Stimulated activated naive CD8-positive, alpha-beta T cell treated with anti-CD3 and anti-CD28 coated beads, Interleukin-15, amount 100 ng/mL, for 72 hours (primary cell): Measurements from ENCODE around the gene LDLRAD4.
A peak's percentile ranks its signal among the peaks of the same experiment; 100 is the strongest.

Source experiments
- ATAC-seq: fragments of 150-1000 bp; cut with Tn5 transposase; 2 replicates; pipeline ENCODE4 v1.10.0; 2021; ENCODE audit warnings: mild to moderate bottlenecking, moderate library complexity
- DNase-seq, 2 donors: peaks; one replicate each; pipeline ENCODE4 v3.0.0; 2021 to 2022
- H3K27ac Mint-ChIP-seq, 2 donors: one replicate each; pipeline ENCODE4 v1.8.0; 2022; ENCODE audit warnings: mild to moderate bottlenecking in 2 of 2, mixed read lengths in 2 of 2, moderate library complexity in 2 of 2
- H3K27me3 Mint-ChIP-seq: one replicate; pipeline ENCODE4 v1.8.0; 2022; ENCODE audit warnings: mixed read lengths
- H3K4me1 Mint-ChIP-seq: one replicate; pipeline ENCODE4 v1.8.0; 2022; ENCODE audit warnings: mild to moderate bottlenecking, mixed read lengths
- H3K4me3 Mint-ChIP-seq, 2 donors: one replicate each; pipeline ENCODE4 v1.8.0; 2022; ENCODE audit warnings: mild to moderate bottlenecking in 2 of 2, mixed read lengths in 2 of 2, moderate library complexity in 1 of 2
- H3K9me3 Mint-ChIP-seq, 2 donors: one replicate each; pipeline ENCODE4 v1.8.0; 2022; ENCODE audit warnings: mixed read lengths in 2 of 2

The LDLRAD4 gene

DNA sequence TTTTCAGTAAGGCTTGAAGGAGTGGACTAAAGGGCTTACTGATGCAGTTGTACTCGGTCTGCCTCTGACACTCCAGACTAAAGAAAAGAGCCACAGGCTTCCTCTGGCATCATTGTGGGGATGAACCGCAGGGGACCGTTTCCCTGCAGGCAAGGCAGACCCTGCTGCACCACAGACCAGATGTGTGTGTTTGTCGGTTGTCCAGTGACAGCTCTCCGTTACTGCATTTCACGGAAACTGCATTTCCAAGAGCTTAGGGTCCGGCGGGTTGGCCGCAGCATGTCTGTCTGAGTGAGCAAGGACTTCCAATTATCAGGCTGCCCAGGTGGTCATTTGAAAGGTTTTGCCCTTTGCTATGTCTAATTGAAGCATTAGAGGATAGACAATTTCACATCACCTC lies 409.7 kb downstream of the LDLRAD4 start:
- Mint-ChIP-seq H3K27me3 (no peaks in the 10 kb centered on the region), H3K27ac (no peak overlapping the region), H3K4me3 (no peak overlapping the region), H3K9me3 (no peaks in the 10 kb centered on the region), H3K4me1 (peaks cover 51% of the 10 kb centered on the region)
- ATAC-seq (no peak), DNase-seq (no peak)

DNA sequence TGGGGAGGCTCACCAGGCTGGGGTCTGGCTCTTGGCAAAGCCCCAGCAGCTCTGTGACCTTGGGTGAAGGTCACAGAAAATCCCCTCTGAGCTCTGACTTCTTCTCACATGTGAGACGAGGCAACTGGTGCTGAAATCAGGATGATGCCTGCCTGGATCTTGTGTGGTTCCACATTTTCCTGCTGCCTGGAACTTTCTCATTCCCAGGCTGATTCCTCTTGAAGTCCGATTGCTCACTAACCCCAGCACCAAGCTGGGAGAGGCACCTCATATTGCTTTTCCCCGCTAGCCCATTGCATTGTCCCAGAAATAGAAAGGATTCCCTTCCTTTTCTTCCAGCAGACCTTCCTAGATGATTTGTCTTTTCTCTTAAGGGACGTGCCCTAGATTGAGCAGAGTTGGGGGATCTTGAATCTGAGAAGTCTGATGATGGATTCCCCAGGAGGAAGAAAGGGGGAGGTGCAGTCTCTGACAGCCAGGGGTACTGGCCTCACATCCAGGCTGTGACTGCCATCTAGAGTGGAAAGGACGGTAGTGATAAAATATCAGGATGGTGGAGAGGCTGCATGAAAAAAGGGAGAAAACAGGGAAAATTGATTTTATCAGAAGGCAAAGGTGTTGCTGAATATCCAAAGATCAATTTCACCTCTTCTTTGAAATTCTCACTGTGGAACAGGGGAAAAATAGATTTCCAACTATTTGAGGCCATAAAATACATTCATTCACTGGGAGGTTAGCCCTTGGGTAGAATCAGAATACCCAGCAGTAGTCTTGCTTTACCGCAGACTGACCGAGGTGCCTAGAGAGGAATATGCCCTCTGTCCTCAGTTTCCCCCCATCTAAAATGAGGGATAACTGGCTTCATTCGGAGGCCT lies 411.5 kb downstream of the LDLRAD4 start:
- H3K9me3 Mint-ChIP-seq: no peaks in the 10 kb centered on the region
- peaks cover 46% of the 10 kb centered on the region for H3K4me1 Mint-ChIP-seq

DNA sequence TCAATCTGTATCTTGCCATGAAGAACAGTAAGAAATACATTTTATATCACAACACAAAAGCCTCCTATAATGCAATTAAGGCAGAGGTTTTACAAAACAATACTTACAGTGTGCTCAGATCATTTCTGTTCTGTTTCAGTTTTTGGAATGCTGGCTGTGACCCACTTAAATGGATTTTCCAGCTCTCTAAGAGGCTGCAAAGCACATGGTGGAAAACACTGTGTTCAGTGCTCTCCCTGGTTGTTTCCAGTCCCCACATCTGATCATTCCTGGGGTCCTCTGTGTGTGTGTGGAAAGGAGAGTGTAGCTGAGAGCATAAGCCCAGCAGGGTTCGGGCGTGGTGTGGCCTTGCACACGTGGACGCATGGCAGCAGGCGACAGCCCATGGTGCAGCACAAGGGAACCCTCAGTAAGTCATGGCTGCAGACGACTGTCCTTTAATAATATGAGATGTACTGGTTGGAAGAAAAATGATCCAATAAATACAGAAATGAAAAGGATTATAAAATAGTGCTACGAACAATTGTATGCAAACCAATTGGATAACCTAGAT lies 412.2 kb downstream of the LDLRAD4 start:
- Mint-ChIP-seq H3K4me3 (no peak overlapping the region), H3K27ac (no peak overlapping the region), H3K27me3 (no peaks in the 10 kb centered on the region), H3K9me3 (no peaks in the 10 kb centered on the region), H3K4me1 (peaks cover 42% of the 10 kb centered on the region)
- ATAC-seq (no peak), DNase-seq (no peak)

More for the DNA sequence above, 411.5 kb downstream of the LDLRAD4 start:
- no peak overlapping the region for H3K4me3 Mint-ChIP-seq
- no peak overlapping the region for H3K27ac Mint-ChIP-seq
- ATAC-seq (peak; percentile 92), DNase-seq (peak; percentile 48 to 62)
- H3K27me3 Mint-ChIP-seq: no peaks in the 10 kb centered on the region

DNA sequence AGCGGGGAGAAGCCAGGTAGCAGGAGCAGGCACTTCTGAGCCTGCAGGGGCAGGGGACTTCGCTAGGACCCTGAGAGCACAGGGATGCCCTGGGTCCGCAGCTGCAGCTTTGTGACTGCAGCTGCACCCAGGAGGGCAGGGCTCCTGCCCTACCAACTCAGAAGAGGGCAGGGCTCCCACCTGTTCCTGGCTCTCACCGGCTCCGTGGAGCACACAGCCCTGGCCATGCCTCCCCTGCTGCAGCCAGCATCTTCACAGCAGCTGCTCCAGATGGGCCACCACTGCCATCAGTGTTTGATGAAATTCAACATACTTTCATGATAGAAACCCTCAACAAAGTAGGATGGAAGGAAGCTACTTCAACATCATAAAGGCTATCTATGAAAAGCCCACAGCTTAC lies 415.1 kb downstream of the LDLRAD4 start:
- no peak overlapping the region for H3K4me3 Mint-ChIP-seq
- H3K4me1 Mint-ChIP-seq: peaks cover 14% of the 10 kb centered on the region
- no peak for DNase-seq
- H3K27ac Mint-ChIP-seq: no peak overlapping the region
- H3K27me3 Mint-ChIP-seq: no peaks in the 10 kb centered on the region
- ATAC-seq: no peak
- no peaks in the 10 kb centered on the region for H3K9me3 Mint-ChIP-seq

DNA sequence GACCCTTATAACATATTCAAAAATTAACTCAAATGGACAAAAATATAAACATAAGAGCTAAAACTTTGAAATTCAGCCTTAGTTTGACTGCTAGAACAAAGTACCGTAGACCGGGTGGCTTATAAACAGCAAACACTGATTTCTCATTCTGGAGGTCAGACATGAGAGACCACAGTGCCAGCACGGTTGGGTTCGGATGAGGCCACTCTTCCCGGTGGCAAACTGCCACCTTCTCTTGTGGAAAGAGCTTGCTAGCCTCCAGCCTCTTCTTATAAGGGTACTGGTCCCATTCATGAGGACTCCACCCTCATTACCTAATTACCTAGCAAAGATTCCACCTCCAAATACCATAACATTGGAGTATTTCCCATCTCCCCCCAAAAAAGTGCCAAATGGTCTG lies 416.5 kb downstream of the LDLRAD4 start:
- DNase-seq (no peak), ATAC-seq (no peak)
- Mint-ChIP-seq H3K27ac (no peak overlapping the region), H3K9me3 (no peaks in the 10 kb centered on the region), H3K4me3 (no peak overlapping the region), H3K27me3 (no peaks in the 10 kb centered on the region), H3K4me1 (peaks cover 3% of the 10 kb centered on the region)

DNA sequence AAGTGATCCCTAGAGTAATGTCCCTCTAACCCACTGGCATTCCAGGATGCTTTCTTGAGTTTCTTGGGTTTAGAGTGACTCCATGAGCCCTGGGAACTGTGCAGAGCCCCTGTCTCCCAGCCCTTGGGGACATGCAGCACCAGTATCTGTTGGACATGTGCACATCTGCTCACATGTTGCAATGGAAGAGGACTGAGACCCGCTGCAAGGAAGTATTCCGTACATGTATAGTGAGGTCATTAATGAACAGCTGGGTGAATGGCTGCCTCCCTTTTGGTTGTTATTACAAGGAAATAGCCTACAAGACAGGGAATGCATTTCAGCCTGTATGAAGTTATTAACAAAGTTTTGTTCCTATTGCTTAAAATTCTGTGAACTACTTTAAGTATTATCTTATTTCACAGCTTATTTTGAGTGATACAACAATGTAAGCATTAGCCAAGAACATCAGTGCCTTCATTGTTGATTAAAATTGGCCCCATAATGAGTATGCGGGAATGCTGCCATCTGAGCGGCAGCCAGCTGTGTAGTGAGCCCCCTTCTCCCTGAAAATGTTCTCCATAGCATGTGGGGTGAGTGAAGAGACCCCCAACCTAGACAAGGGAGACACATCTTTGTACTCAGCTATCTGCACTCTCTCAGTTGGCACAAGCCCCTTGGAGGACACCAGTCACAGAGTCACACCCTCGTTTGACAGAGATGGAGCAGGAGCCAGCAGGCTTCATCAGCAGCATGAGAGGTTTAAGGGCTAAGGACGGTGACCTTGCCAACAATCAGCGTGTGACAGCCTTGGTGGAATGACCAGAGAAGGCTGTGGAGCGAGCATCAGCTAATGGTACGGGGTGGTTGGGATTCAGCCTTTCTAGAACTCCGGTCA lies 420.4 kb downstream of the LDLRAD4 start:
- Mint-ChIP-seq H3K27ac (no peak overlapping the region), H3K9me3 (no peaks in the 10 kb centered on the region), H3K4me3 (no peak overlapping the region), H3K27me3 (no peaks in the 10 kb centered on the region), H3K4me1 (no peaks in the 10 kb centered on the region)
- no peak for ATAC-seq
- DNase-seq: no peak

DNA sequence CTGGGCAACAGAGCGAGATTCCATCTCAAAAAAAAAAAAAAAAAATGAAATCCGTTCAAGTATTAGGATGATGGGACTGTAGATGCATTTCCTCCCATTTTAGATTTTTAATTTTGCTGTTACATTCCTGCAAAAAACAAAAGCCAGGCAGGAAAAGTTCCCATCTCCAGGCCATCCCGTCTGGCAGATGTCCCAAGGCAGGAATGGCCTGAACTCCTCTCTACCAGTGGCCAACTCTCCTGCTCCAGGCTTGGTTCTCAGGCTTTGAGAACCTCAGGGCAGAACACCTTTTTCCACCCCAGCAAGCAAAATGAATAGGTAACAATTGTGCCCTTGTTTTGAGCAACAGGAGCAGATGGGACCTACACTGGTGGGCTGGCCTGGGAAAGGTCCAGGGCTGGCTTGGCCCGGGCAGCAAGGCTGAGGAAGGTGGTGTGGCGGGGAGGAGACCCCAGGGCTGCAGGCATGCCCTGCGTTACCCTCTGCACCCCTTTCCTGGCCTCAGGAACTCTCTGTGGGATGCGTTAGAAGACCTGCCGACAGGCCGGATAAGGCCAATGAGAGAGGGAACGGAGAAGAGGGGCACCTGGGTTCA lies 421.8 kb downstream of the LDLRAD4 start:
- Mint-ChIP-seq H3K27me3 (no peaks in the 10 kb centered on the region), H3K27ac (no peak overlapping the region), H3K4me3 (no peak overlapping the region), H3K9me3 (no peaks in the 10 kb centered on the region), H3K4me1 (no peaks in the 10 kb centered on the region)
- ATAC-seq (no peak), DNase-seq (no peak)

DNA sequence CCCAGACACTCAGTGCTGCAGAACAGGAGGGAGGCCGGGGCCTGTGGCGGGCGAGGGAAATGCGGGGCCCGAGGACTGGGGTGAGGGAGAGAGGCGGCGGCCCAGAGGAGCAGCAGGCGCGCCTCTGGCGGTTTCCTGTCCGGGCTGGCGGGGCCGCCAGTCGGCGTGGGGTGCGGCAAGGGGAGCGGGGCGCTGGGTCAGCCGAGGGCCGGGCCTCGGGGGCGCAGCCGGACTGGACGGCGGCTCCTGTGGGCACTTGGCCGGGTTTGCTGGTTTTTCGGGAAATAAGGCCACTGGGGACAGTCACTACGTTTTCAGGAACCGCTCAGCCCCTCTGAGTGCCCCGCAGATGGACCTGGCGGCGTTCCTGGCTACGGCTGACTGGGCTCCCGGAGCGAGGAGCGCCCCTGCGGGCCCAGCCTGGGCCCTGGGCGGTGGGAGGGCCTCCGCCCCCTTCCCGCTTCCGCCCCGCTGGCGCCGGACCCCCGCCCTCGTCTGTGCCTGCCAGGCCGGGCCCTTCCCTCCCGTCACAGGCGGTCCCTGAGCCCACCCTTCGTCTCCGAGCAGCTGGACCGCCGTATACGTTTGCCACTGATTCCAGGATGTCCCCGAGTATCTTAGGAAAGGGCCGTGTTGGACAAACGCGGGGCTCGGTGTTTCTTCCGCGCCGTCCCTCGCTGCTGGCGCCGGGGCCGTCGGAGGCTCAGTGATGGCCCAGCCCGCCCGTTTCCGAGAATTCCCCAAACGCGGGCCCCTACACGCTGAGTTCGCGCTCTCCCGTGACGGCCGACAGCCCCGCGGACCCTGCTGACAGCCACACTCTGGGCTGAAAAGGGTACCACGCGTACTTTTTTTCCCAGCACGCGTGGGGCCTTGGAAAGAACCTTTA lies 423.2 kb downstream of the LDLRAD4 start:
- peak; percentile 28 for ATAC-seq

DNA sequence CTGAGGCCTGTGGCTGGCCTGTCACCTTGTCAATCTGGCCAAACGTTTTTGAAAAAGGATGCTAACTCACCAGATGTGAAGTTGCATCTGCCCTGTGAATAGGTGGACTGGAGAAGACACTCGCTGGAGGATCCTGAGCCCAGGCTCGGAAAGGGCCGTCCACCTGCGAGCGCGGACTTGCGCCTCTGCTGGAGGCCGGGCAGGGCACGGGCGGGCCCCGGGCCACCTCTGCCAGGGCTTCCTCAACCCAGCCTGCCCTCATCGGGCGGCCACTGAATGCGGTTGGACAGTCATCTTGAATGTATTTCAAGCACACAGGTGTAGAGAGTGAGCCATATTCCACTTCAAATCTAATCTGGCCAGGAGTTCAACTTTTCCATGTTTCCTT lies 423.9 kb downstream of the LDLRAD4 start:
- H3K9me3 Mint-ChIP-seq: no peaks in the 10 kb centered on the region
- H3K4me3 Mint-ChIP-seq: no peak overlapping the region
- ATAC-seq: no peak
- H3K27ac Mint-ChIP-seq: no peak overlapping the region
- H3K27me3 Mint-ChIP-seq: no peaks in the 10 kb centered on the region
- no peak for DNase-seq
- H3K4me1 Mint-ChIP-seq: no peaks in the 10 kb centered on the region

More for the DNA sequence above, 423.2 kb downstream of the LDLRAD4 start:
- Mint-ChIP-seq H3K4me3 (no peak overlapping the region), H3K27me3 (no peaks in the 10 kb centered on the region), H3K27ac (no peak overlapping the region), H3K4me1 (no peaks in the 10 kb centered on the region), H3K9me3 (no peaks in the 10 kb centered on the region)
- DNase-seq: no peak

DNA sequence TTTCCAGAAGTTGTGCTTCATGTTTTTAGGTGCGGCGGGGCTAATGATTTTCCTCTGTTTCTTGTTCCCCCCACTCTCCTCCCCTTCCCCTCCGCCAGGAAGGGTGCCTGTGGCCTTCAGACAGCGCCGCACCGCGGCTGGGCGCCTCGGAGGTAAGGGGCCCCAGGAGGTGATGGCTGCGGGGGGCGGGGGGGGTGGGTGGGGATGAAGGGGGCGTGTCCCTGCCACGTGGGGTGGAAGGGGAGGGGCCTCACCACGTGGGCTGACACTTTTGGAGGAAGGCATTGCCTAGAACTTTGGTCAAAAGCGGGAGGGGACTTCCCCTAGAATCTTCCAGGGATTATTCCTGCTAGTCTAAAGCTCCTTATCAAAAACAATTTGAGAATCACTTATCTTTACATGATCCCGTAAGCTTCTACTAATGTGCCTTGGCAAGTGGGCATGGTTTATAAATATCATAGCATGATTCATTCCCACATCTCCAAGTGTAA lies 424.7 kb downstream of the LDLRAD4 start:
- H3K9me3 Mint-ChIP-seq: no peaks in the 10 kb centered on the region
- DNase-seq (no peak), ATAC-seq (no peak)
- H3K4me3 Mint-ChIP-seq: no peak overlapping the region
- H3K27ac Mint-ChIP-seq: no peak overlapping the region
- no peaks in the 10 kb centered on the region for H3K4me1 Mint-ChIP-seq
- H3K27me3 Mint-ChIP-seq: no peaks in the 10 kb centered on the region

DNA sequence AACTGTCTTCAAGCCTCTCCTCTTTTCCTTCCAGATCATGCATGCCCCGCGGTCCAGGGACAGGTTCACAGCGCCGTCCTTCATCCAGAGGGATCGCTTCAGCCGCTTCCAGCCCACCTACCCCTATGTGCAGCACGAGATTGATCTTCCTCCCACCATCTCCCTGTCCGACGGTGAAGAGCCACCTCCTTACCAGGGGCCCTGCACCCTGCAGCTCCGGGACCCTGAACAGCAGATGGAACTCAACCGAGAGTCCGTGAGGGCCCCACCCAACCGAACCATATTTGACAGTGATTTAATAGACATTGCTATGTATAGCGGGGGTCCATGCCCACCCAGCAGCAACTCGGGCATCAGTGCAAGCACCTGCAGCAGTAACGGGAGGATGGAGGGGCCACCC lies 426.5 kb downstream of the LDLRAD4 start:
- no peaks in the 10 kb centered on the region for H3K27me3 Mint-ChIP-seq
- no peaks in the 10 kb centered on the region for H3K4me1 Mint-ChIP-seq
- ATAC-seq: no peak
- H3K9me3 Mint-ChIP-seq: no peaks in the 10 kb centered on the region
- no peak overlapping the region for H3K27ac Mint-ChIP-seq
- H3K4me3 Mint-ChIP-seq: no peak overlapping the region
- DNase-seq: no peak

DNA sequence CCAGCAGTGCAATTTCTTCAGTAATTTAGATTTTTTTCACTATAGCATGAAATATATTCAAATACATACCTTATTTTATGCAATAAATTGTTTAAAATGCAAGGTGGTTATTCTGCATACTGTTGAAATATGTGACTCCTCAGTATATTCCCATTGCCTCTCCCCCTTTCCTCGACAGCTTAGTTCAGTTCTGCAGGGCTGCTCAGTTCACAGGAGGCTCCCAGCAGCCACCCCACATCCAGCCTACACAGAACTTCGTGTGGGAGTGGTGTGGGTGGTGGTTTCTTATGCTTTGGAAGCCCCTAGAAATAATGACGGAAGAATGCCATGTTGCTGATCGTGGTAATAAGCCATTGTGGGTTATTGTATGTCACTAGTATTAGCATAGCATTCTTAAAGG lies 428.1 kb downstream of the LDLRAD4 start:
- Mint-ChIP-seq H3K9me3 (no peaks in the 10 kb centered on the region), H3K27me3 (no peaks in the 10 kb centered on the region), H3K4me1 (no peaks in the 10 kb centered on the region), H3K27ac (no peak overlapping the region), H3K4me3 (no peak overlapping the region)
- no peak for DNase-seq
- ATAC-seq: no peak

DNA sequence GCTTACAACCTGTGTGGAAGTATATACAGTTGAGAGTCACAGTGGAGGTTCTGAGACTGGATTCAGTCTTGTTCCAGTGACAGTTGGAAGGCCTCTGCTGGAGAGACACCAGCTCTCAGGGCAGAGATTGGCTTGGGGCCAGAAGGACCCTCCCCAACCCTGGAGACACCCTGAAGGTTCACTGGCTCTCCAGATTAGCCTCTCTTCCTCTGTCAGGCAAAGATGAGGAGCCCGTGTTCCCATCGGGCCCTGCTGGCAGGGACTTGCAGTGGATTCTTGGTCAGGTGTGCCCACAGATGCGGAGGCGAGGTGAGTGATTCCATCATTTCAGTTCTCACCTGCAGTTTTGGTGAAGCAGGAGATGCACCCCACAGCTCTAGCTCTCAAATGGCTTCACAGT lies 429.2 kb downstream of the LDLRAD4 start:
- no peak overlapping the region for H3K4me3 Mint-ChIP-seq
- no peaks in the 10 kb centered on the region for H3K27me3 Mint-ChIP-seq
- no peaks in the 10 kb centered on the region for H3K4me1 Mint-ChIP-seq
- no peak for DNase-seq
- H3K27ac Mint-ChIP-seq: no peak overlapping the region
- ATAC-seq: no peak
- H3K9me3 Mint-ChIP-seq: no peaks in the 10 kb centered on the region

DNA sequence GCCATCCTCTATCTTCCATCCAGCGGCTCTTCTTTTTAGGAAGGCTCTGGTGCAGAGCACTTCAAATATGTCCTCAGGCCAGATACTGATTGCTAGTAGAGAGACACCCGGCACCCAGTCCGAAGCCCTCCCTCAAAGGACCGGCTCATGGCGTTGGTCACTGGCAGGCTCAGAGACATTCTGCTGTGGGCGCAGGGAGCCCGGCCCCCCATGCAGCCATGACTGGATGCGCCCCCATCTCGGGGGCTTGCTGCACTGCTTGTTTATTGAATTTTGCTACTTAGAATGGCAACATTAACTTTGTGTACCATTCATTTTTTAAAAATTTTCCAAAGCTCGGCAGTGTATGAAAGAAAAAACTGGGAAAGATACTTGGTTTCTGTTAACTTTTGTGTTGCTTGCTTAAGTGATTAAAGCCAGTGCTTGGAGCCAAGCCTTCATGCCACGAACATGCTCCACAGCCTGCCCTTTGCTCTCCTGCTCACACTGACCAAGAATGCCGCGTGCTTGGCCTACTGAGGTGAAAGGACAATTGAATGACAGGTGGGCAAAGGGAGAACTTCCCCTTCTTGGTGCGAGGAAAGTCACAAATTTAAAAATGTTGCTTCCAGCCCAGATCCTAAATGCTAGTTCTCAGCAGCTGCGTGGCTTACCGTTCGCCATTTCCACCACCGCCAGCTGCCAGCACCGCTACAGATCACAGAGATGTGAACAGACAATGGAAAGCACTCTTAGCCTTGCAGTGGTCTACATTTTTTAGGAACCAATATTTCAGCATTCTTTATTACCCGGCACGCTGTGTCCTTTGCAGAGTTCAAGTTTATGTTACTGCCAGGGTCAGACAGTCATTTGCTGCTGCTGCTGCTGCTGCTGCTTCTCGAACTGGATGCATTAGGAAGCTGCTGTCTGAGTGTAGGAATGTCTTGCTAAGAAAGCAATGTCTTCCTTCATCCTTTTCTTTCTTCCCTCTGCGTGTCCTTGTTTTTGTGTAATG lies 431.1 kb downstream of the LDLRAD4 start:
- Mint-ChIP-seq H3K9me3 (no peaks in the 10 kb centered on the region), H3K27me3 (no peaks in the 10 kb centered on the region), H3K4me3 (no peak overlapping the region), H3K27ac (peak overlapping the region in 1 of 2 donors; percentile 42), H3K4me1 (no peaks in the 10 kb centered on the region)
- DNase-seq: no peak
- ATAC-seq: no peak
